T47D (cell line): Measurements from ENCODE around the gene GID4.
"Not testable (repeated sequence)": the region's sequence is repeated elsewhere in the genome, so short reads cannot be mapped to it uniquely, and the experiment has no call there.

Experiments
- DNase-seq, 2 experiments: peaks; one replicate each; pipeline versions ENCODE4 v3.0.0 to v3.0.0-alpha.2; 2011 to 2012; ENCODE audit warnings: low read depth in 1 of 2, low spot score in 1 of 2
- JUND ChIP-seq: IDR thresholded peaks from 2 replicates; pipeline ENCODE4 v1.6.1; 2012; ENCODE audit warnings: low read depth
- in situ Hi-C: cut with HindIII; loops from 2 replicates; pipeline ENCODE4 v1.10.0; 2016; ENCODE audit warnings: low sequenced_read_pairs, low pct_unique_long_range_greater_than_20kb

GID4 gene

DNA sequence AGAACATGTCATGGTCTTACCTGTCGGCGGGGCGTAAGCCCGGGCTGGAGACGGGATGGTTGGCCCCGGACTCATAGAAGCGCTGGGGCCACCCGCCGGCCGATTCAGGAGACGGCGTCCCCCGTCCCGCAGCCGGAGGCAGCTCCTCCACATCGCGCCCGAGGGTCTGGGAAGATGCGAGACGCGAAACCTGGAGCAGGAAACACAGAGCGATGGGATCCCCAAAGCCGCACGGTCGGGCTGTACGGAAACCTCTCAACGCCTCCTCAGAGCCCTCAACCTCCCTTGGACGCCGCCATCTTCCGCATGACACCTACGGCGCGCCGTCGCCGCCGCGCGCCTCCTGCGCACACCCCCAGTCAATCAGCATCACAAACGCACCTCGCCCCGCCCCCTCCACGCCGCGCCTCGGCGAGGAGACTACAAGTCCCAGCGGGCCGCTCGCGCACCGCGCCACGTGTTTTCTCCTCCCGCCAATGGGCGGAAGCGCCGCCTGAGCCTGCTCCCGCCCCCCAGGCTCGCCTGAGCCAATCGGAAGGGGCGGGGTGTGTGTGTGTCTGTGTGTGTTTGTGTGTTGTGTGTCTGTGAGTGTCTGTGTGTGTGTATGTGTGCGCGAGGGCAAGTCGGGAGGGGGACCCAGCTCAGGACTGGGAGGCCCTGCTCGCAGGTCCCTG lies at the start of gene GID4, which contains the start of gene ATPAF2:
Gene GID4, plus strand, starts transcription at position 548 of the 674 bp plus-strand sequence. Its CDS starts 57 bp downstream, at position 605.
Gene ATPAF2, minus strand, starts transcription at position 308 of the 674 bp plus-strand sequence. Its CDS starts 155 bp downstream, at position 153.
- no peak for TF ChIP-seq JUND
- in situ Hi-C loops: no loop called here
- DNase-seq: peak; percentile 90 to 98

DNA sequence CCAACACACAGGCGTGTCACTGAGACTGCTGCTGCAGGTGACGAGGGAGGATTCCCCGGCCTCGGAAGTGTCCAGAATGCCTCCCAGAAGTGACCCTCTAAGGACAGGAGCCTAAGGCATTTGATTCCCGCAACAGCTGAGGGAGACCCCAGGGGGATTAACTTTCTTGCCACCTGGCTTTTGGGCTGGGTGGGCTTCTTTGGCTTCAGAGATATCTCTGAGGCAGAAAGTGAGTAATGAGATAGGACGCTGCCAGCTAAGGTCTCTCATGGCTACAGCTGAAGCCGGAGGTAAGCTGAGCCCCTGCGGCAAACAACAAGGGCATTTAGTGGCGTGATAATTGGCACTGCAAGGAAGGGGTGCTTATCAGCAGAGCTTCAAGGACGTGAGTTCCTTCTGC lies 49.6 kb upstream of the GID4 start:
- in situ Hi-C loops: no loop called here
- no peak for DNase-seq
- no peak for TF ChIP-seq JUND

- TF ChIP-seq JUND: no peak
- in situ Hi-C loops: no loop called here
- DNase-seq: no peak
These were observed 48.9 kb upstream of the GID4 start for GRCh38 chr17:17990282-17990681.

DNA sequence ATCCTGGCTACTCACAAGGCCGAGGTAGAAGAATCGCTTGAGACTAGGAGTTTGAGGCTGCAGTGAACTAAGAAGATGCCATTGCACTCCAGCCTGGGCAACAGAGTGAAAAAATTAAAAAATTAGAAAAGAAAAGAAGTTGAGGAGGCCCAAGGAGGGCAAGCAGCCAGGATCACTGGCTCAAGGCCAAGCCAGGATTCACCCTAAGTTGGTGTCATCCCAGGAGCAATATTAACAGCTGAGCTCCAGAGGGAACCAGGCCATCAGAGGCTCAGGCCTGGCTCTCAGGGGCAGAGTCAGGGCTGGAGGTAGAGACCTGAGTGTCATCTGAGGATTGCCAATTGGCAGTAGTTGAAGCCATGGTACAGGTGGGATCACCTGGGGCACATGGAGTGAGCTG lies 45.8 kb upstream of the GID4 start:
- in situ Hi-C loops: no loop called here
- no peak for DNase-seq
- no peak for TF ChIP-seq JUND

DNA sequence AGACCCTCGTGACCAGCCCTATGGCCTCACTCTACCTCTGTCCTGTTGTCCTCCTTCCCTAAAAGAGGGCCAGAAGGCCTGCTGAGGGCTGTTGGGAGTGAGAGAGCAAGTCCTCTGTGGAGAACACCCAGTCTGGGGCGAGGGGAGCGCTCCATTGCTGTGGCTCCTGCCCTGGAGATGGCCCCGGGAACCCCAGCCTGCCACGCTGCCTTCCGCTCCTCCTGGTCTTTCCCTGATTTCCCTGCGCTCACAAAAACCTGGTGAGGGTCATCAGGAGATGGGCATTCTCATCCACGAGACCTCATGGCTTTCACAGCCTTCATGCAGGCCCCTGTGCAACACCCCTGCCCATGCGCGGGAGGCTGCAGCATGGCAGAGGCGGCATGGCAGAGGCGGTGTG lies 45.4 kb upstream of the GID4 start:
- in situ Hi-C loops: no loop called here
- no peak for TF ChIP-seq JUND
- no peak for DNase-seq

- no peak for DNase-seq
- in situ Hi-C loops: no loop called here
- no peak for TF ChIP-seq JUND
These were observed 44.7 kb upstream of the GID4 start for GRCh38 chr17:17994271-17995069.

- DNase-seq, in situ Hi-C loops: not testable (repeated sequence)
These were observed 43.3 kb upstream of the GID4 start for GRCh38 chr17:17995887-17996286.

- in situ Hi-C loops: no loop called here
- no peak for TF ChIP-seq JUND
- no peak for DNase-seq
These were observed 40.3 kb upstream of the GID4 start for GRCh38 chr17:17998934-17999333.

DNA sequence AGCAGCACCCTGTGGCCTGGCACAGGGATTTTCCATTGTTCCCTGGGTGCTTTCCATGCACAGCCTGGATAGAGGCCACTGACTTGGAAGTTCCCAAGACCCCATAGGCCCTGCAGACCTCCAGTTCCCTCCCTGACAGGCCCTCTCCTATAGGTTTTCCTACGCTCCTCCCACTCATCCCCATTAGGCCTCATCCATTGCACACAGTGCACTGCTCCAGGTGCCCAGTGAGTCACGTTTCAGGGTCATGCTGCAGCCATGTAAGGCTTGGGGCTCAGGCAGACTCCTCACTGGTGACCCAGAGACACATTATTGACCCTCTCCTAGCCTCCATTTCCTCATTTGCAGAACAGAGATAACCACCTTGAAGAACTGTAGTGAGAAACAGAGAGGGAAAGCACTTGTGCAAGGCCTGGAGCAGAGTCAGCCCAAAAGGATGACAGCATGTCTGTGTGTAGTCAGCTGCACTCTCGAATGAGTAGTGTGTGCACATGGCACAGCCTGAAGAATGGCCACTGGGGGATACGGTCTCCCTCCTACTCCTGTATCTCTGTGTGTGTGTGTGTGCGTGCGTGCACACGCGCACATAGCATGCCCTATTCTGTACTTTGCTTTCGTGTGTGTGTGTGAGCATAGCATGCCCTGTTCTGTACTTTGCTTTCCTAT lies 39.7 kb upstream of the GID4 start:
- TF ChIP-seq JUND: no peak
- in situ Hi-C loops: no loop called here
- DNase-seq: no peak

DNA sequence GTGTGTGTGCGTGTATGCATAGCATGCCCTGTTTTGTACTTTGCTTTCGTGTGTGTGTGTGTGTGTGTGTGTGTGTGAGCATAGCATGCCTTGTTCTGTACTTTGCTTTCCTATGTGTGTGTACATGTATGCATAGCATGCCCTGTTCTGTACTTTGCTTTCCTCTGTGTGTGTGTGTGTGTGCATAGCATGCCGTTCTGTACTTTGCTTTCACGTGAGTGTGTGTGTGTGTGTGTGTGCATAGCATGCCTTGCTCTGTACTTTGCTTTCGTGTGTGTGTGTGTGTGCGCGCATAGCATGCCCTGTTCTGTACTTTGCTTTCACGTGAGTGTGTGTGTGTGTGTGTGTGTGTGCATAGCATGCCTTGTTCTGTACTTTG lies 39.2 kb upstream of the GID4 start:
- in situ Hi-C loops: no loop called here

DNA sequence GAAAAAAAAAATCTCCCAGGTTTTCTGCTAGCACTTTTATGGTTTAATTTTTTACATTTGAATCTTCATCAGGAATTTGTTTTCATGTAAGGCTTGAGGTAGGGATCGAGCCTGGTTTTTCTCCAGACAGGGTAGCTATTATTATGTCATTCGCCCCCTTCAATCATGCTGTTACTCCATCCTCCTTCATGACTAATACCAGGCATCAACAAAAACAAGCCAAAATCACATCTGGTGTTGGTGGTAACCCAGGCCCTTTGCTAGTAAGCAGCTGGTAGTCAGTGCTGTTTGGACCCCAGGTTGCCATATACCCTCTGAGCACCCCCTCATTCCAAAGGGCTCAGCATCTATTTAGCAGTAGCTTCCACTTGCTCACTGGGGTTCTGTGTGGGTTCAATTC lies 37.0 kb upstream of the GID4 start:
- in situ Hi-C loops: no loop called here
- no peak for DNase-seq
- TF ChIP-seq JUND: no peak

More for the DNA sequence above, 39.2 kb upstream of the GID4 start:
- TF ChIP-seq JUND: no peak
- DNase-seq: no peak

- DNase-seq: no peak
- in situ Hi-C loops: no loop called here
- no peak for TF ChIP-seq JUND
These were observed 34.9 kb upstream of the GID4 start for GRCh38 chr17:18004345-18004744.

- in situ Hi-C loops: no loop called here
- no peak for TF ChIP-seq JUND
- peak in 1 of 2 experiments; percentile 15 for DNase-seq
These were observed 34.3 kb upstream of the GID4 start for GRCh38 chr17:18004884-18005305.
